K562 (cell line): ENCODE data around the gene PNMA5. TPM values are rescaled to one million over a fixed set of nuclear protein-coding genes. Genes with fewer than 3 reads are reported as not detected.

Source experiments
- ATAC-seq: fragments of 200-7000 bp; cut with Tn5 transposase; 3 replicates; pipeline ENCODE4 v1.9.1; 2020; ENCODE audit warnings: moderate library complexity
- BruUV-seq: library from RNA; stranded (reverse); fragments of 400-500 nt; replicated peaks from 2 replicates; lab custom pipeline; 2021; lab: Mats Ljungman, UMichigan
- CTCF ChIA-PET: fragments of 300-600 bp; formaldehyde crosslinking; extraction: SDS; loops from one replicate; lab custom pipeline; 2021; ENCODE audit warnings: low intra/inter-chr PET ratio; lab: Yijun Ruan, JAX
- POLR2A ChIA-PET: fragments of 300-600, 350-650 bp; sonication (Branson Sonifier 250); formaldehyde crosslinking; extraction: SDS; loops from one replicate; lab custom pipeline; 2021; ENCODE audit warnings: antibody characterized with exemption, inconsistent platforms; lab: Yijun Ruan, JAX
- DNase-seq, 4 experiments: peaks; one replicate each; pipeline versions ENCODE4 v3.0.0 to v3.0.0-alpha.2; 2011 to 2018; ENCODE audit warnings: low spot score in 3 of 4, mixed read lengths in 3 of 4; ENCODE audit errors: extremely low read depth in 1 of 4
- FAIRE-seq: peaks from 2 replicates; lab custom pipeline; 2011; peaks lifted over from hg19 to GRCh38; lab: Jason Lieb, UNC
- H2AFZ ChIP-seq: 2 replicates; pipeline ENCODE4 v1.6.0; 2011; ENCODE audit warnings: low read depth, low read length, control low read depth, inconsistent platforms
- H3K27ac ChIP-seq: fragments of 200-600 bp; 3 replicates; pipeline ENCODE4 v1.8.0; 2011; ENCODE audit warnings: low read depth, mild to moderate bottlenecking, control low read depth, inconsistent platforms, low read length, moderate library complexity, mixed read lengths; ENCODE audit errors: extremely low read depth
- H3K27me3 ChIP-seq, 2 experiments: fragments of 300-600 bp in 1 of 2; 2 replicates in 1 of 2; 3 replicates in 1 of 2; pipeline versions ENCODE4 v1.6.0 to v1.8.0; 2011; ENCODE audit warnings: inconsistent platforms in 2 of 2, low read length in 2 of 2, mild to moderate bottlenecking in 1 of 2, mixed read lengths in 1 of 2, moderate library complexity in 1 of 2; ENCODE audit not compliant: control insufficient read depth in 2 of 2, insufficient read depth in 2 of 2
- H3K36me3 ChIP-seq: fragments of 300-600 bp; 3 replicates; pipeline ENCODE4 v1.8.0; 2011; ENCODE audit warnings: mild to moderate bottlenecking, low read length, inconsistent platforms; ENCODE audit not compliant: control insufficient read depth, insufficient read depth
- H3K4me1 ChIP-seq, 2 experiments: fragments of 200-600 bp in 1 of 2; replicated peaks in 1 of 2; 2 replicates in 1 of 2; 3 replicates in 1 of 2; pipeline versions ENCODE4 v1.5.1 to v1.8.0; 2011; ENCODE audit warnings: inconsistent platforms in 2 of 2, low read length in 2 of 2, mild to moderate bottlenecking in 1 of 2, mixed read lengths in 1 of 2, moderate library complexity in 1 of 2; ENCODE audit not compliant: control insufficient read depth in 2 of 2, insufficient read depth in 2 of 2
- H3K4me2 ChIP-seq: 2 replicates; pipeline ENCODE4 v1.6.1; 2011; ENCODE audit warnings: low read length, control low read depth, inconsistent platforms, mixed read lengths; ENCODE audit not compliant: insufficient read depth
- H3K4me3 ChIP-seq: fragments of 200-600 bp; sonication (generic), shearing (Covaris generic); 2 replicates; pipeline ENCODE4 v1.5.1; 2016; ENCODE audit warnings: control low read depth, inconsistent platforms
- H3K79me2 ChIP-seq: fragments of 200-600 bp; 3 replicates; pipeline ENCODE4 v1.8.0; 2011; ENCODE audit warnings: low read length, inconsistent platforms; ENCODE audit not compliant: control insufficient read depth, insufficient read depth
- H3K9ac ChIP-seq, 2 experiments: 2 replicates each; pipeline versions ENCODE4 v1.6.0 to v1.6.1; 2011; ENCODE audit warnings: low read depth in 2 of 2, low read length in 2 of 2, control low read depth in 1 of 2, inconsistent platforms in 1 of 2, mild to moderate bottlenecking in 1 of 2, mixed read lengths in 1 of 2; ENCODE audit not compliant: insufficient read depth in 1 of 2
- H3K9me1 ChIP-seq: one replicate; pipeline ENCODE4 v1.6.0; 2011; ENCODE audit warnings: inconsistent platforms, mild to moderate bottlenecking, low read length, moderate library complexity; ENCODE audit not compliant: control insufficient read depth, insufficient read depth
- H3K9me3 ChIP-seq: replicated peaks from 2 replicates; pipeline ENCODE4 v1.5.1; 2011; ENCODE audit warnings: low read depth, low read length, inconsistent platforms; ENCODE audit not compliant: control insufficient read depth, insufficient read depth
- H4K20me1 ChIP-seq: replicated peaks from 2 replicates; pipeline ENCODE4 v1.6.1; 2011; ENCODE audit warnings: low read length, inconsistent platforms, mixed read lengths; ENCODE audit not compliant: control insufficient read depth, insufficient read depth
- ATF7 ChIP-seq: fragments of 450-650 bp; IDR thresholded peaks from 2 replicates; pipeline ENCODE4 v1.7.1; 2014; ENCODE audit warnings: mild to moderate bottlenecking, moderate library complexity
- JUN ChIP-seq, 2 experiments: sonication (generic) in 1 of 2; formaldehyde crosslinking in 1 of 2; IDR thresholded peaks; 2 replicates each; pipeline versions ENCODE4 v1.6.1 to v1.8.0; 2012 to 2022; ENCODE audit warnings: borderline replicate concordance in 2 of 2, mild to moderate bottlenecking in 2 of 2, improper control_type of control experiment in 1 of 2, low read depth in 1 of 2, low read length in 1 of 2, missing genetic modification reagents in 1 of 2
- MYC ChIP-seq, 2 experiments: fragments of 250-450 bp in 1 of 2; sonication (Bioruptor Pico) in 1 of 2; IDR thresholded peaks; 2 replicates each; pipeline versions ENCODE4 v1.5.1 to v1.6.1; 2012 to 2021; ENCODE audit warnings: low read depth in 2 of 2, borderline replicate concordance in 1 of 2, improper control_type of control experiment in 1 of 2, low read length in 1 of 2, mild to moderate bottlenecking in 1 of 2, moderate library complexity in 1 of 2
- STAG1 ChIP-seq: sonication (generic); formaldehyde crosslinking; IDR thresholded peaks from 2 replicates; pipeline ENCODE4 v1.5.0; 2020; ENCODE audit warnings: missing genetic modification reagents, borderline replicate concordance
- WGBS: fragments of 100-300 bp; shearing (Covaris generic); methylation state at CpG from one replicate; pipeline ENCODE4 v1.1.6; 2016; ENCODE audit warnings: low coverage, mixed read lengths; ENCODE audit not compliant: insufficient coverage; ENCODE audit errors: missing lambda C conversion rate; 5-methylcytosine and 5-hydroxymethylcytosine counted together
- in situ Hi-C: fragments of 300-500 bp; cut with MboI; formaldehyde crosslinking; loops from 4 replicates; pipeline ENCODE4 v1.15.0; 2018; ENCODE audit warnings: inconsistent platforms, mixed read lengths
- intact Hi-C: fragments of 100-400 bp; cut with micrococcal nuclease; formaldehyde crosslinking; loops from 2 replicates; pipeline ENCODE4 v1.14.2; 2022
- polyA plus RNA-seq, 8 experiments: library from polyadenylated mRNA; depleted of rRNA in 4 of 8; stranded (reverse) in 5 of 8; unstranded in 3 of 8; fragments of >200 nt; fragmentation: Nextera tagmentation in 2 of 8; fragmentation: Illumina TruSeq in 1 of 8; extraction: Ambion mirVana in 2 of 8; extraction: Trizol in 1 of 8; gene quantifications; 2 replicates each; pipeline versions ENCODE4 v1.2.1 to v1.2.3, GENCODE V29; 2011 to 2014; ENCODE audit warnings: inconsistent platforms in 1 of 8, missing spikeins in 1 of 8
- total RNA-seq, 7 experiments: library from RNA; depleted of rRNA in 6 of 7; stranded (reverse); fragments of >200 nt in 6 of 7; fragmentation: Illumina TruSeq in 2 of 7; extraction: Trizol in 2 of 7; gene quantifications; 2 replicates each; pipeline versions ENCODE4 v1.2.1 to v1.2.3, GENCODE V29; 2011 to 2021; ENCODE audit warnings: low replicate concordance in 1 of 7
- TF ChIP-seq, protein P1 (sequence below), 2 experiments: fragments of 450-650 bp; formaldehyde crosslinking in 1 of 2; IDR thresholded peaks; 2 replicates each; pipeline versions ENCODE4 v1.4.0 to v1.6.1; 2014 to 2020; ENCODE audit warnings: mild to moderate bottlenecking in 2 of 2, borderline replicate concordance in 1 of 2, low read depth in 1 of 2

Gene PNMA5
- total and polyA plus RNA-seq, 9 of the 15 experiments (the other 6 are each of a cell fraction or from before 2014, with no cell fraction given), result 0.03 to 0.20 (median 0.07) TPM; not detected in 3

- Histone ChIP-seq H3K27me3 (peaks cover 0 to 6% of the 10 kb centered on the region in 2 experiments; a peak in 2 of 5 replicates), H3K27ac (no peak overlapping the region), H3K4me1 (peaks cover 0 to 10% of the 10 kb centered on the region in 2 experiments; a peak in 2 of 5 replicates), H3K79me2 (no peaks in the 10 kb centered on the region), H3K9me1 (no peaks in the 10 kb centered on the region), H3K4me3 (no peak overlapping the region), H3K4me2 (peak overlapping the region; percentile 62), H3K9me3 (0 out of 2 replicates have a peak, but pooled peaks cover 2% of the 10 kb centered on the region), H3K9ac (peak overlapping the region in 1 of 2 experiments; percentile 73; a peak in 1 of 4 replicates), H4K20me1 (no peaks in the 10 kb centered on the region), H3K36me3 (no peaks in the 10 kb centered on the region), H2AFZ (peak overlapping the region; percentile 93)
- ChIA-PET CTCF (interaction anchor here (1.2 to 1.7 kb wide), 2 partner anchors 74 to 406 kb away, joined by 3 to 10 read pairs; no protein-coding TSS in a partner anchor), POLR2A (interaction anchor here (0.5 to 0.6 kb wide), 4 partner anchors 100 to 604 kb away, joined by 3 to 4 read pairs (median 3); no protein-coding TSS in a partner anchor)
- intact Hi-C loops (loop anchor here (5.0 to 10.0 kb wide), 2 partner anchors 75 to 402 kb away; no protein-coding TSS in a partner anchor), in situ Hi-C loops (no loop called here)
- DNase-seq (peak; percentile 74 to 77 (median 75)), FAIRE-seq (peak; percentile 37), ATAC-seq (peak; percentile 95)
- WGBS, result 35% methylated on average over 44 of the region's 64 CpGs
- no TSS peak for BruUV-seq
- TF ChIP-seq STAG1 (CRISPR knock-in tag), result peak; percentile 86
- TF ChIP-seq, protein P1, sequence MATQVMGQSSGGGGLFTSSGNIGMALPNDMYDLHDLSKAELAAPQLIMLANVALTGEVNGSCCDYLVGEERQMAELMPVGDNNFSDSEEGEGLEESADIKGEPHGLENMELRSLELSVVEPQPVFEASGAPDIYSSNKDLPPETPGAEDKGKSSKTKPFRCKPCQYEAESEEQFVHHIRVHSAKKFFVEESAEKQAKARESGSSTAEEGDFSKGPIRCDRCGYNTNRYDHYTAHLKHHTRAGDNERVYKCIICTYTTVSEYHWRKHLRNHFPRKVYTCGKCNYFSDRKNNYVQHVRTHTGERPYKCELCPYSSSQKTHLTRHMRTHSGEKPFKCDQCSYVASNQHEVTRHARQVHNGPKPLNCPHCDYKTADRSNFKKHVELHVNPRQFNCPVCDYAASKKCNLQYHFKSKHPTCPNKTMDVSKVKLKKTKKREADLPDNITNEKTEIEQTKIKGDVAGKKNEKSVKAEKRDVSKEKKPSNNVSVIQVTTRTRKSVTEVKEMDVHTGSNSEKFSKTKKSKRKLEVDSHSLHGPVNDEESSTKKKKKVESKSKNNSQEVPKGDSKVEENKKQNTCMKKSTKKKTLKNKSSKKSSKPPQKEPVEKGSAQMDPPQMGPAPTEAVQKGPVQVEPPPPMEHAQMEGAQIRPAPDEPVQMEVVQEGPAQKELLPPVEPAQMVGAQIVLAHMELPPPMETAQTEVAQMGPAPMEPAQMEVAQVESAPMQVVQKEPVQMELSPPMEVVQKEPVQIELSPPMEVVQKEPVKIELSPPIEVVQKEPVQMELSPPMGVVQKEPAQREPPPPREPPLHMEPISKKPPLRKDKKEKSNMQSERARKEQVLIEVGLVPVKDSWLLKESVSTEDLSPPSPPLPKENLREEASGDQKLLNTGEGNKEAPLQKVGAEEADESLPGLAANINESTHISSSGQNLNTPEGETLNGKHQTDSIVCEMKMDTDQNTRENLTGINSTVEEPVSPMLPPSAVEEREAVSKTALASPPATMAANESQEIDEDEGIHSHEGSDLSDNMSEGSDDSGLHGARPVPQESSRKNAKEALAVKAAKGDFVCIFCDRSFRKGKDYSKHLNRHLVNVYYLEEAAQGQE (IDR thresholded peaks at IDR 0.05; ENCODE audit: borderline replicate concordance), result peak; percentile 88
- TF ChIP-seq, protein P1 (CRISPR knock-in tag; IDR thresholded peaks at IDR 0.05; ENCODE audit: low read depth), result no peak
- peak; percentile 22; the same call in 1 of the 2 replicates for TF ChIP-seq ATF7
- TF ChIP-seq JUN (IDR thresholded peaks at IDR 0.05; ENCODE audit: borderline replicate concordance, low read depth, low read length), result no peak
- peak; percentile 68; the same call in 1 of the 2 replicates for TF ChIP-seq JUN (CRISPR knock-in tag; IDR thresholded peaks at IDR 0.05; ENCODE audit: borderline replicate concordance)
- 0 out of 2 replicates have a peak, but pooled peaks have one; percentile 12 for TF ChIP-seq MYC (IDR thresholded peaks at IDR 0.05; ENCODE audit: low read depth, low read length)
- TF ChIP-seq MYC (CRISPR knock-in tag; IDR thresholded peaks at IDR 0.05; ENCODE audit: borderline replicate concordance, low read depth), result no peak
Measured at GRCh38 chrX:153032397-153033118, 38.6 kb upstream of the PNMA5 start.
